Measurements from ENCODE around the gene SNRNP35.
"Not testable (repeated sequence)": the region's sequence is repeated elsewhere in the genome, so short reads cannot be mapped to it uniquely, and the experiment has no call there.

The SNRNP35 gene

DNA sequence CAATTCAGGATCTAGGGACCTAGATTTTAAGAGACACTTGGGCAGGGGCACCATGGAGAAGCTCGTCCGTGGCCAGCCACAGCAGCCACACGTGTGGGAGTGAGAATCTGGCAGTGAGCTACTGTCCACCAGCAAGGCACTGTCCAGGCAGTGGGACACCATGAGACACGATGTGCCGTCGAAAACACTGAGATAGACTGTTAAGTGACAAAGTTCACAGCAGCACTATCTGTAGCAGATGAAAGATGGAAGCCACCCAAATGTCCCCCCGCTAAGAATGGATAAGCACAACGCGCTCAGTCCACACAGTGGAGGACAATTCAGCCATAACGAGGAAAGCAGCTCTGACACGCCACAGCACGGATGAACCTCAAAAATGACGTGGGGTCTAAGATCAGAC, 55.9 kb downstream of the SNRNP35 start:
- TF ChIP-seq ZNF70 (CRISPR knock-in tag; IDR thresholded peaks at IDR 0.05) (no peak), ZFP3 (CRISPR knock-in tag; IDR thresholded peaks at IDR 0.05) (no peak), TOX (CRISPR knock-in tag; IDR thresholded peaks at IDR 0.05; ENCODE audit: borderline replicate concordance) (no peak), ISL1 (CRISPR knock-in tag; IDR thresholded peaks at IDR 0.05) (no peak), RARB (CRISPR knock-in tag; IDR thresholded peaks at IDR 0.05) (no peak), ZNF8 (CRISPR knock-in tag; IDR thresholded peaks at IDR 0.05) (no peak), PPARA (CRISPR knock-in tag; IDR thresholded peaks at IDR 0.05; ENCODE audit: borderline replicate concordance) (no peak), ZC3H10 (CRISPR knock-in tag; IDR thresholded peaks at IDR 0.05) (no peak), ESRRG (CRISPR knock-in tag; IDR thresholded peaks at IDR 0.05) (no peak)
- TF ChIP-seq, protein P1, sequence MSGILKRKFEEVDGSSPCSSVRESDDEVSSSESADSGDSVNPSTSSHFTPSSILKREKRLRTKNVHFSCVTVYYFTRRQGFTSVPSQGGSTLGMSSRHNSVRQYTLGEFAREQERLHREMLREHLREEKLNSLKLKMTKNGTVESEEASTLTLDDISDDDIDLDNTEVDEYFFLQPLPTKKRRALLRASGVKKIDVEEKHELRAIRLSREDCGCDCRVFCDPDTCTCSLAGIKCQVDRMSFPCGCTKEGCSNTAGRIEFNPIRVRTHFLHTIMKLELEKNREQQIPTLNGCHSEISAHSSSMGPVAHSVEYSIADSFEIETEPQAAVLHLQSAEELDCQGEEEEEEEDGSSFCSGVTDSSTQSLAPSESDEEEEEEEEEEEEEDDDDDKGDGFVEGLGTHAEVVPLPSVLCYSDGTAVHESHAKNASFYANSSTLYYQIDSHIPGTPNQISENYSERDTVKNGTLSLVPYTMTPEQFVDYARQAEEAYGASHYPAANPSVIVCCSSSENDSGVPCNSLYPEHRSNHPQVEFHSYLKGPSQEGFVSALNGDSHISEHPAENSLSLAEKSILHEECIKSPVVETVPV (CRISPR knock-in tag; IDR thresholded peaks at IDR 0.05) = no peak
- TF ChIP-seq, protein P2, sequence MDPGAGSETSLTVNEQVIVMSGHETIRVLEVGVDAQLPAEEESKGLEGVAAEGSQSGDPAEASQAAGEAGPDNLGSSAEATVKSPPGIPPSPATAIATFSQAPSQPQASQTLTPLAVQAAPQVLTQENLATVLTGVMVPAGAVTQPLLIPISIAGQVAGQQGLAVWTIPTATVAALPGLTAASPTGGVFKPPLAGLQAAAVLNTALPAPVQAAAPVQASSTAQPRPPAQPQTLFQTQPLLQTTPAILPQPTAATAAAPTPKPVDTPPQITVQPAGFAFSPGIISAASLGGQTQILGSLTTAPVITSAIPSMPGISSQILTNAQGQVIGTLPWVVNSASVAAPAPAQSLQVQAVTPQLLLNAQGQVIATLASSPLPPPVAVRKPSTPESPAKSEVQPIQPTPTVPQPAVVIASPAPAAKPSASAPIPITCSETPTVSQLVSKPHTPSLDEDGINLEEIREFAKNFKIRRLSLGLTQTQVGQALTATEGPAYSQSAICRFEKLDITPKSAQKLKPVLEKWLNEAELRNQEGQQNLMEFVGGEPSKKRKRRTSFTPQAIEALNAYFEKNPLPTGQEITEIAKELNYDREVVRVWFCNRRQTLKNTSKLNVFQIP (CRISPR knock-in tag; IDR thresholded peaks at IDR 0.05; ENCODE audit: borderline replicate concordance, low read depth) = no peak
- TF ChIP-seq, protein P3, sequence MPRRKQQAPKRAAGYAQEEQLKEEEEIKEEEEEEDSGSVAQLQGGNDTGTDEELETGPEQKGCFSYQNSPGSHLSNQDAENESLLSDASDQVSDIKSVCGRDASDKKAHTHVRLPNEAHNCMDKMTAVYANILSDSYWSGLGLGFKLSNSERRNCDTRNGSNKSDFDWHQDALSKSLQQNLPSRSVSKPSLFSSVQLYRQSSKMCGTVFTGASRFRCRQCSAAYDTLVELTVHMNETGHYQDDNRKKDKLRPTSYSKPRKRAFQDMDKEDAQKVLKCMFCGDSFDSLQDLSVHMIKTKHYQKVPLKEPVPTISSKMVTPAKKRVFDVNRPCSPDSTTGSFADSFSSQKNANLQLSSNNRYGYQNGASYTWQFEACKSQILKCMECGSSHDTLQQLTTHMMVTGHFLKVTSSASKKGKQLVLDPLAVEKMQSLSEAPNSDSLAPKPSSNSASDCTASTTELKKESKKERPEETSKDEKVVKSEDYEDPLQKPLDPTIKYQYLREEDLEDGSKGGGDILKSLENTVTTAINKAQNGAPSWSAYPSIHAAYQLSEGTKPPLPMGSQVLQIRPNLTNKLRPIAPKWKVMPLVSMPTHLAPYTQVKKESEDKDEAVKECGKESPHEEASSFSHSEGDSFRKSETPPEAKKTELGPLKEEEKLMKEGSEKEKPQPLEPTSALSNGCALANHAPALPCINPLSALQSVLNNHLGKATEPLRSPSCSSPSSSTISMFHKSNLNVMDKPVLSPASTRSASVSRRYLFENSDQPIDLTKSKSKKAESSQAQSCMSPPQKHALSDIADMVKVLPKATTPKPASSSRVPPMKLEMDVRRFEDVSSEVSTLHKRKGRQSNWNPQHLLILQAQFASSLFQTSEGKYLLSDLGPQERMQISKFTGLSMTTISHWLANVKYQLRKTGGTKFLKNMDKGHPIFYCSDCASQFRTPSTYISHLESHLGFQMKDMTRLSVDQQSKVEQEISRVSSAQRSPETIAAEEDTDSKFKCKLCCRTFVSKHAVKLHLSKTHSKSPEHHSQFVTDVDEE (CRISPR knock-in tag; IDR thresholded peaks at IDR 0.05) = no peak
- TF ChIP-seq, protein P4, sequence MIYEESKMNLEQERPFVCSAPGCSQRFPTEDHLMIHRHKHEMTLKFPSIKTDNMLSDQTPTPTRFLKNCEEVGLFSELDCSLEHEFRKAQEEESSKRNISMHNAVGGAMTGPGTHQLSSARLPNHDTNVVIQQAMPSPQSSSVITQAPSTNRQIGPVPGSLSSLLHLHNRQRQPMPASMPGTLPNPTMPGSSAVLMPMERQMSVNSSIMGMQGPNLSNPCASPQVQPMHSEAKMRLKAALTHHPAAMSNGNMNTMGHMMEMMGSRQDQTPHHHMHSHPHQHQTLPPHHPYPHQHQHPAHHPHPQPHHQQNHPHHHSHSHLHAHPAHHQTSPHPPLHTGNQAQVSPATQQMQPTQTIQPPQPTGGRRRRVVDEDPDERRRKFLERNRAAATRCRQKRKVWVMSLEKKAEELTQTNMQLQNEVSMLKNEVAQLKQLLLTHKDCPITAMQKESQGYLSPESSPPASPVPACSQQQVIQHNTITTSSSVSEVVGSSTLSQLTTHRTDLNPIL (CRISPR knock-in tag; IDR thresholded peaks at IDR 0.05; ENCODE audit: low read depth) = no peak
- no peak for ATAC-seq

DNA sequence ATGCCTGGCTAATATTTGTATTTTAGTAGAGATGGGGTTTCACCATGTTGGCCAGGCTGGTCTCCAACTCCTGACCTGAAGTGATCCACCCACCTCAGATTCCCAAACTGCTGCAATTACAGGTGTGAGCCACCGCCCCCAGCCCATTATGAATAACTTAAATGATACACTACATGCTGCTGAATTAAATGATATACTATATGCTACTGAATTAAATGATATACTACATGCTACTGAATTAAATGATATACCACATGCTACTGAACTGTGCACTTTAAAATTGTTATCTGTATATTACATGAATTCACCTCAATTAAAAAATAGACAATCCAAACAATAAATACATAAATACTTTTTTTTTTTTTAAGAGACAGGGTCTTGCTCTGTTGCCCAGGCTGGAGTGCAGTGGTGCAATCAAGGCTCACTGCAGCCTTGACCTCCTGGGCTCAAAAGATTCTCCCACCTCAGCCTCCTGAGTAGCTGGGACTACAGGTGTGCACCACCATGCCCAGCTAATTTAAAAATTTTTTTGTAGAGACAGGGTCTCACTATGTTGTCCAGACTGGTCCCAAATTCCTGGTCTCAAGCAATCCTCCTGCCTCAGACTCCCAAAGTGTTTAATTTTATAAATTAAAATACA, 56.8 kb downstream of the SNRNP35 start:
- ATAC-seq = not testable (repeated sequence)

DNA sequence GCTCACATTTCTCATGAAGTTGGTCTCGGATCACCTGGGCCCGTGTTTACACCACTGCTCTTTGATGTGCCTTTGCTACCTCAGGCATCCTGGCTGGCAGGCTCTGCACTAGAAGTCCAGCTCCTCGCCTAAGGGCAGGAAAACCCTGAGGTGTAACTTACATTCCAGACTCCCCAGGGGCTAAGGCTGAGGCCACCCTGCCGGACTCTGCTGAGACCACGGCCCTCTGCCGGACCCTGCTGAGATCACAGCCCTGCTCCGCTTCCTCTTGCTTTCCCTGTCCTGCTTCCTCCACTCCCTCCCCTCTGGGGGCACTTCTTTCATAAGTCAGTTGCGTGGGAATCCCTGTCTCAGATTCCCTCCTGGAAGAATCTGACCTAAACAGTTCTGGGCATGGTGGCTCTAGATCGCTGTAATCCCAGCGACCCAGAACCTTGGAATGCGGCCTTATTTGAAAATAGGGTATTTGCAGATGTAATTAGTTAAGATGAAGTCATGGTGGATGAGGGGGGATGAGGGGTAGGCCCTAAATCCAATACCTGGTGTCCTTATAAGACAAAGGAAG, 58.4 kb downstream of the SNRNP35 start:
- ATAC-seq = no peak
- TF ChIP-seq PPARA (CRISPR knock-in tag; IDR thresholded peaks at IDR 0.05; ENCODE audit: borderline replicate concordance) (no peak), ISL1 (CRISPR knock-in tag; IDR thresholded peaks at IDR 0.05) (no peak), ESRRG (CRISPR knock-in tag; IDR thresholded peaks at IDR 0.05) (no peak), GLIS3 (CRISPR knock-in tag; IDR thresholded peaks at IDR 0.05) (no peak), ZFP3 (CRISPR knock-in tag; IDR thresholded peaks at IDR 0.05) (no peak), ZNF565 (CRISPR knock-in tag; conservative IDR thresholded peaks at IDR 0.05; ENCODE audit: low read depth) (no peak), SNAI2 (CRISPR knock-in tag; IDR thresholded peaks at IDR 0.05) (no peak), OSR1 (CRISPR knock-in tag; IDR thresholded peaks at IDR 0.05) (no peak), ARNTL (CRISPR knock-in tag; IDR thresholded peaks at IDR 0.05; ENCODE audit: borderline replicate concordance, low read depth) (no peak), RARB (CRISPR knock-in tag; IDR thresholded peaks at IDR 0.05) (no peak), ZFP30 (CRISPR knock-in tag; IDR thresholded peaks at IDR 0.05) (no peak), ZNF8 (CRISPR knock-in tag; IDR thresholded peaks at IDR 0.05) (no peak), TCF4 (CRISPR knock-in tag; IDR thresholded peaks at IDR 0.05; ENCODE audit: borderline replicate concordance) (no peak), ZNF70 (CRISPR knock-in tag; IDR thresholded peaks at IDR 0.05) (no peak), ZC3H10 (CRISPR knock-in tag; IDR thresholded peaks at IDR 0.05) (no peak)
- TF ChIP-seq, protein P4 (CRISPR knock-in tag; IDR thresholded peaks at IDR 0.05; ENCODE audit: low read depth) = no peak
- TF ChIP-seq, protein P1 (CRISPR knock-in tag; IDR thresholded peaks at IDR 0.05) = no peak
- TF ChIP-seq, protein P2 (CRISPR knock-in tag; IDR thresholded peaks at IDR 0.05; ENCODE audit: borderline replicate concordance, low read depth) = no peak
- TF ChIP-seq, protein P5, sequence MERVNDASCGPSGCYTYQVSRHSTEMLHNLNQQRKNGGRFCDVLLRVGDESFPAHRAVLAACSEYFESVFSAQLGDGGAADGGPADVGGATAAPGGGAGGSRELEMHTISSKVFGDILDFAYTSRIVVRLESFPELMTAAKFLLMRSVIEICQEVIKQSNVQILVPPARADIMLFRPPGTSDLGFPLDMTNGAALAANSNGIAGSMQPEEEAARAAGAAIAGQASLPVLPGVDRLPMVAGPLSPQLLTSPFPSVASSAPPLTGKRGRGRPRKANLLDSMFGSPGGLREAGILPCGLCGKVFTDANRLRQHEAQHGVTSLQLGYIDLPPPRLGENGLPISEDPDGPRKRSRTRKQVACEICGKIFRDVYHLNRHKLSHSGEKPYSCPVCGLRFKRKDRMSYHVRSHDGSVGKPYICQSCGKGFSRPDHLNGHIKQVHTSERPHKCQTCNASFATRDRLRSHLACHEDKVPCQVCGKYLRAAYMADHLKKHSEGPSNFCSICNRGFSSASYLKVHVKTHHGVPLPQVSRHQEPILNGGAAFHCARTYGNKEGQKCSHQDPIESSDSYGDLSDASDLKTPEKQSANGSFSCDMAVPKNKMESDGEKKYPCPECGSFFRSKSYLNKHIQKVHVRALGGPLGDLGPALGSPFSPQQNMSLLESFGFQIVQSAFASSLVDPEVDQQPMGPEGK (CRISPR knock-in tag; IDR thresholded peaks at IDR 0.05; ENCODE audit: borderline replicate concordance) = no peak
